COR-L47 (cell line): ENCODE measurements around the gene SYT12.
"Not testable (repeated sequence)": the region's sequence is repeated elsewhere in the genome, so short reads cannot be mapped to it uniquely, and the experiment has no call there.

ENCODE experiments used
- DNase-seq: peaks from one replicate; lab custom pipeline; 2025; lab: John Stamatoyannopoulos, UW

The SYT12 gene

DNA sequence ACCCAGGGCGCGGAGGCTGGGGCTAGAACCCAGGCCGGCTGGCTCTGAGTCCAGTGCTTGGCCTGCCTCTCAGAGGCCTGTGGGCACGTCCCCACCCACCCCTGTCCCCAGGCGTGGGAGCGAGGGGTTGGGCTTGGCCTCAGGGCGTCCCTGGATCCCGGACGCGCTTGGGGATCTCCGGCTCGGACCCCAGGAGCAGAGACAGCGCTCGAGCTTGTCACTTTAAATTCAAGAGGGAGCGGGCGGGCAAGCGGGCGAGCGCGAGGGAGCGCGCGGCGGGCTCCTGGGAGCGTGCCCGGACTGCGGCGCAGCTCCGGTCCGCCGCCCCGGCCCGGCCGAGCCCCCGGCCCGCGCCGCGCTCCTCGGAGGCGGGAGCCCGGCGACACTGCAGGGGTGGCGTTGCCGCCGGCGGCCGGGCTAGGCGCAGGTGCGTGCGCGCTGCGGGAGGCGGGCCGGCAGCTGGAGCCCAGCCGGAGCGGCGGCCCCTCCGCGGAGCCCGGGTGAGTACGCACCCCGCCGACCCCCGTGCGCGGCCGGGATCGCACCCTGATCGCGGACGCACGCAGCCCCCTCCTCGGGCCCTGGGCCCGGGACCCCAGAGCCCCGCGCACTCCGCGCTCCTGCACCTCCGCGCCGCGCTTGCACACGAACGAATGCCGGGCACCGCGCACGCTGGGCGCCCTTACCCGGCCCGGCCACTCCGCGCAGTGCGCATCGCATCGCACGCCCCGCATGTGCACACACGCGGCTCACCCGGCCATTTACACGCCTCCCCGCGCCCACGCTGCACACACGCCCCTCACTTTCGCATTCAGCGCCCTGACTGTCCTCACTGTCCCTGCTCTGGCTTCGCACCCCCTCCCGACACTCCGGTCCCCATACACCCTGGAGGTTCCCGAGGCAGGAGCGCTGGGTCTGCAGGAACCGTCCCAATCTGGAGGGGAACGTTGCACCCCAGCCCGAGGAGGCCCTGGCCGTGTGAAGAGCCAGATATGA, at the start of gene SYT12:
Gene SYT12 (plus strand): TSS at position 174 of the 996 bp plus-strand sequence. CDS start 7,011 bp downstream, outside the sequence.
- DNase-seq = peak; percentile 19

DNA sequence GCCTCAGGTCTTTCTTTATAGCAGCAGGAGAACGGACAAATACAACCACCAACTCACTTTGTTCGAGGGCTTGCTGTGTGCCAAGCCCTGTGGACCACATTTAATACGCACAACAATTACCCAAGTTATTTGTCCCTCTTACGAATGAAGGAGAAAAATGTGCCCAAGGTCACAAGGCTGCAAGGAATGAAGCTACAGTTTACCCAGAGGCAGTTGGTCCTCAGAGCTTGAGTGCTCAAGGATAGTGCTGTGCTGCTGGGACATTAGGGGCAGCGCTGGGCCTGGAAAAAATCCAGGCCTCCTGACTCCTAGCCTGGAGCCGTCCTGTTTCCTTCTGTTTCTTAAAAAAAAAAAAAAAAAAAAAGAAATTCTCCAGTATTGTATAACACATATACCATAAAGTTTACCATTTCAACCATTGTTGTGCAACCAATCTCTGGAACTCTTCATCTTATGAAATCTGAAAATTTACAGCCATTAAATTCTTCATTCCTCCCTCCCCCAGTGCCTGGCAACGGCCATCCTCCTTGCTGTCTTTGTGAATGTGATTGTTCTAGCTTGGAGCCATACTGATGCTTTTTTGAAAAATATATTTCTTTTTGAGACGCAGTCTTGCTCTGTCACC, 48.9 kb upstream of the SYT12 start:
- DNase-seq = no peak

- DNase-seq = no peak
Observed at GRCh38 chr11:66974724-66975404, 48.1 kb upstream of the SYT12 start, which contains the start of gene C11orf86. Gene C11orf86 (plus strand): TSS chr11:66975304. CDS start chr11:66975363, 59 bp downstream.

- no peak for DNase-seq
Observed at GRCh38 chr11:66975405-66976027, 47.4 kb upstream of the SYT12 start.

DNA sequence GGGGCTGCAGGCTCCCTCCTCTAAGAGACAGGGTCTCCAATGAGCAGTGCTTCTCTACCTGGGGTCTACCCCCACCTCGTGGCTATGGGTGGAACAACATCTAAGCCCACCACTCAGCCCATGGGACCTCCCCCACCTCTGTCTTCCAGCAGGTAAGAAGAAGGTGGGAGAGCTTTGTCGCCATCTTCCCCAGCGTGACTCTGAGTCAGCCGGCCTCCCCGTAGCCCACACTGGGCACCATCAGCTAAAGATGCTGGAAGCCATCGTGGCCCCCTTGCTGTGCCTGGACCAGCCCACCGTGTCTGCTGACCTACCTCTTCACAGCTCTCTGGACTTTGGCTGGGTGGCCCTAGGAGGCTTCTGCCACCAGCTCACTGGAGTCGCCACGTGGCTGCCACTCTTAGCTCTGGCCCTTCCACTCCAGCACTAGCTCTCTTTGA, 46.9 kb upstream of the SYT12 start:
- DNase-seq = peak; percentile 13

DNA sequence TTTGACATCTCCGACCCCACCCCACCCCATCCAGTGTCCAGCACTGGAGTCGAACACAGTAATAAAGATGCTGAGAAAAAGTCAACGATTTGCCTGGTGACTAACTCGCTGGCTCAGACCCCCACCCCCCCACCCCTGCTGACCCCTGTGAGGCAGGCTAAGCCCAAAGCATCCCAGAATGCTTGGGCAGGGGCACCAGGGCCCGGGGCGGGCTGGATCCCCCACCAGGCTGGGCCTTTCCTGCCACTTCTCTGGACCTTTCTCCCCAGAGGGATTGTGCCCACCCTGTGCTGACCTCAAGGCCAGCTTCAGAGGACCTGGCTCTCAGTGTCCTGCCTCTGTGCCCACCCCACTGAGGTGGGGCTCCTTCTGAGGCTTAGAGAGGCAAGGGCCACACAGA, 46.0 kb upstream of the SYT12 start:
- no peak for DNase-seq

GRCh38 chr11:66978229-66978628, 44.7 kb upstream of the SYT12 start:
- DNase-seq = no peak

DNA sequence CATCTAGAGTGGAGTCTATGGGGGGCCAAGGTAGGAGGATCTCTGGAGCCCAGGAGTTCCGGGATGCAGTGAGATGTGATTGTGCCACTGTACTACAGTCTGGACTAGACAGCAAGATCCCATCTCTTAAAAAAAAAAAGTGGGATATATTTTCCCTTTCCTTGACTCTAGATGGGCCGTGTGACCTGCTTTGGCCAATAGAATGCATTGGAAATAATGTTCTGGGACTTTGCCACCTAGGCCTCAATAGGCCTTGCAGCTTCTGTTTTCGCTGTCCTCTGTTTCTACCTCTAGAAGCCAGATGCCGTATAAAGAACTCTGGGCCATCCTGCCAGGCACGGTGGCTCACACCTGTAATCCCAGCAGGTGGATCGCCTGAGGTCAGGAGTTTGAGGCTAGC, 44.2 kb upstream of the SYT12 start:
- DNase-seq = no peak

DNA sequence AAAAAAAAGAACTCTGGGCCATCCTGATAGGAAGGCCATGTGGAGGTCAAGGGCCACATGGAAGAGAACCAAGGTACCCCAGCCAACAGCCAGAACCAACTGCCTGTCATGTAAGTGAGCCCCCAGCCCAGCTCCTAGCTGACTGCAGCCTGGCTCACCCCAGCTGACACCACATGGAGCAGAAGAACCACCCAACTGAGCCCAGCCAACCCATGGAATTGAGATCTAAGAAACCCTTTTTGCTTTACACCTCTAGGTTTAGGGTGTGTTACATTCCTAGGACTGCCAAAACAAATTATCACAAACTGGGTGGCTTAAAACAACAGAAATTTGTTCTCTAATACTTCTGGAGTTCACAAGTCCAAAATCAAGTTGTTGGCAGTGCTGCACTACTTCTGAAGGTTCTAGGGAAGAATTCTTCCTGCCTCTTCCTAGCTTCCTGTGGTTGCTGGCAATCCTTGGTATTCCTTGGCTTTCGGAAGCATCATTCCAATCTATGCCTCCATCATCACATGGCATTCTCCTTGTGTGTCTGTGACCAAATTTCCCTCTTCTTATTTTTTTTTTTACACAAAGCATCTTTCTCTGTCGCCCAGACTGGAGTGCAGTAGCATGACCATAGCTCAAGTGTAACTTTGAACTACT, 43.5 kb upstream of the SYT12 start:
- DNase-seq = no peak

- DNase-seq = peak; percentile 93
Observed at GRCh38 chr11:66981976-66982578, 40.9 kb upstream of the SYT12 start.

DNA sequence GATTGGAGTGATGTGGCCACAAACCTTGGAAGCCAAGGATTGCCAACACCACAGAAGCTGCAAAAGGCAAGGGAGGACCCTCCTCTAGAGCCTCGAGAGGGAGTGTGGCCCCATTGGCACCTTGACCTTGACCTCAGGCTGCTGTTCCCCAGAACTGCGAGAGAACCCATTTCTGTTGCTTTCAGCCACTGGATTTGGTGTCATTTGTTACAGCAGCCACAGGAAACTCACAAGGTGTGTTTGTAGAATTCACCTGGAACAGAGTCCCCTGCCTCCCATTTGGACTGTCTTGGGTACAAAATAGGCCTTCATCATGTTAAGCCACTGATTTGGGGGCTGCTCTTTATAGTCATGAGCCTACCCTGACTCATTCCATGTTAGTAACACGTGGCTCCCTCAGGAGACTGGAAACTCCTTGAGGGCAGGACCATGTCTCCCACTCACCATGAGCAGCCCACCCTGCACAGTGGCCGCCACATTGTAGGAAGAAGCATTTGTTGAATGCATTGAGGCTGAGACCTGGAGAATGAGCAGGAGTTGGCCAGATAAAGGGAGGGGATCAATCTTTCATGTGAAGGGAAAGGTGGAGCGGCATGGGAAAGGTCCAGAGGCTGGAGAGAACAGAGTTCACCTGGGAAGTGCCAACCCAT, 39.5 kb upstream of the SYT12 start:
- no peak for DNase-seq

DNA sequence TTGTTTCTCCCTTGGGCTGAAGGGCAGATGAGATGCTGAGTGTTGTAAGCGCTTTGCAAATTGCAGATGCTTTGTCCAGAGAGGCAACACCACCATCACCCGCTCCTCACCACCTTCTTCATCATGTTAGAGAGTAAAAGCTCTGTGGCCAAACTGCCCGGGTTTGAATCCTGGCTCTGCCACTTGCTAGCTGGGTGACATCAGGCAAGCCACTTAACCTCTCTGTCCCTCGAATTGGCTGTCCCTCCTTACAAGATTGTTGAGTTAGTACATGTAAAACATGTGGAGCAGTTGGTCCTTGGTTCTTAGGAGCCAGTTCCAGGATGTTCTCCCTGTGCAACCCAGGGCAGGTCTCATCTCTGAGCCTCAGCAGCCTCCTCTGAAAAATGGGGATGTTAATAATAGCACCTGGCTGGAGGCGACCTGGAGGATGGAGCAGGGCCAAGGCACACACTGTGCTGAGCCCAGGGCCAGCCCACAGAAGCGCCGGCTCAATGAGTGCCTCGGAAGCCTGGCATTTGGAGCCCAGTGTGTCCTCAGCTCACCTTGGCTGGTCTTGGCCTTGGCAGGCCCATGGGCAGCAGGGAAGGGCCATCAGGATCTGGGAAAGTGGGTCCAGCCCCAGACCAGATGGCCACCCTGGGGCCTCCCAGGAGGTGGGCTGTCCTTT, 37.3 kb upstream of the SYT12 start:
- no peak for DNase-seq

DNA sequence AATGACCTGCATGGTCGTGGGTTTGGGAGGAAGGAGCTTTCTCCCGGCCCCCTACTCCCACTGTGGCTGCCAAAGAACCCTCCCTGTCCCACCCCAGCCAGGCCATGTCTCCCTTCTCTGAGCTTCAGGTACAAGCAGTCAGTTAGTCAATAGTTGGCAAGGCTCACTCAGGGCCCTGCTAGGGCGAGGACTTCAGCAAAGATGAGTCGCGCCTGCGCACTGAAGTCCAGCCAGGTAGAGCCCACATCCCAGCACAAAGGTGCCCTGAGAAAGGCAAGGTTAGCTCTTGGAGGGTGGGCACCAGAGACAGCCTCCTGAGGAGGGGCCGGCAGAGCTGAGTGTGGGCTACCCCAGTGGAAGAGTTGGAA, 36.8 kb upstream of the SYT12 start:
- DNase-seq = no peak

DNA sequence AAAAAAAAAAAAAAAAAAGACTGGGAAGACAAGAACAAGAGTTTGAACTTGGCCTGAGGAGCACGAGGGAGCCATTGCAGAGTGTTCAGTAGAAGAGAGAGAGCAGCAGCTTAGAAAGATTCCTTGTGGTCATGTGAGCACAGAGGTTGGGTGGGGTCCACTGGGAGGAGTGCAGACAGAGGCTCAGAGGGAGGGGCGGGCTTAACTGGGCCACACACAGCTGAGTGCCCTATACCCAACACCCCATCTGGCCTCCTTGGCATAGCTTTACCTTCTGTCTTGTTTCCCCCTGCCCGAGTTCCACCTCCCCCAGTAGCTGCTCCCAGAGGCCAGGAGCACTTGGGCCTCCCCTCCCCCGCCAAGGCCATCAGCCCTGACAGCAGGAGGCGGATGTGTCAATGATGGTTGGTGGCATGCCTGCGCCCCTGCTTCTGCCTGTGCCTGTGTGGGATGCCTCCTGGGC, 35.7 kb upstream of the SYT12 start:
- no peak for DNase-seq

DNA sequence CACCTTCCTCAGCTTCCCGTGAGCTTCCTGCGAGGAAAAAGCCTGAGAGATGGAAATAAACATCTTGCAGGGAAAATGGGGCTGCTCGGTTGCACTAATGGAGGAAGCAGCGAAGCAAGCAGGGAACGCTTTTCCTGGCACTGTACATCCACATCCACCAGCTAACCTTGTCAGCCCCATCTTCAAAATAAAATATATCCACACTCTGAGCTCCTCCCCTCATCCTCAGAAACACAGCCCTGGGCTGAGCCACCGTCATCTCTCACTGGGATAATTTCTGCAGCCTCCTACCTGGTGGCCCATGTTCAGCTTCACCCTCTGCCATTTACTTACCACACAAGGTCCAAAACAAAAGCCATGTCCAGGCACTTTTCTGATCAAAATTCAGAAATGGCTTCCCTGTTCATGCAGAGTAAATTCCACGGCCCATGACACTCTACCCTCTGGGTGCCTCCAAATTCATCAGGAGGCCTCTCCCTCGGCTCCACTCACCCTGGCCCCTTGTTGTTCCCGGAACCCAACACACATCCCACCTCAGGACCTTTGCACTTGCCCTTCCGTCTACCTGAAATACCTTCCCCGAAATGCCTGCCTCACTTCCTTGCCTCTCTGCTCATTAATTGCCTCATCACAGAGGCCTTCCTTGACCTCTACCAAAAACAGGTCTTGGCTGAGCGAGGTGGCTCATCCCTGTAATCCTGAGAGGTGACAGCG, 34.9 kb upstream of the SYT12 start:
- no peak for DNase-seq

- DNase-seq = not testable (repeated sequence)
Observed at GRCh38 chr11:66988741-66989140, 34.2 kb upstream of the SYT12 start.

- not testable (repeated sequence) for DNase-seq
Observed at GRCh38 chr11:66989360-66989759, 33.6 kb upstream of the SYT12 start.

GRCh38 chr11:66992041-66992440, 30.9 kb upstream of the SYT12 start:
- DNase-seq = no peak

DNA sequence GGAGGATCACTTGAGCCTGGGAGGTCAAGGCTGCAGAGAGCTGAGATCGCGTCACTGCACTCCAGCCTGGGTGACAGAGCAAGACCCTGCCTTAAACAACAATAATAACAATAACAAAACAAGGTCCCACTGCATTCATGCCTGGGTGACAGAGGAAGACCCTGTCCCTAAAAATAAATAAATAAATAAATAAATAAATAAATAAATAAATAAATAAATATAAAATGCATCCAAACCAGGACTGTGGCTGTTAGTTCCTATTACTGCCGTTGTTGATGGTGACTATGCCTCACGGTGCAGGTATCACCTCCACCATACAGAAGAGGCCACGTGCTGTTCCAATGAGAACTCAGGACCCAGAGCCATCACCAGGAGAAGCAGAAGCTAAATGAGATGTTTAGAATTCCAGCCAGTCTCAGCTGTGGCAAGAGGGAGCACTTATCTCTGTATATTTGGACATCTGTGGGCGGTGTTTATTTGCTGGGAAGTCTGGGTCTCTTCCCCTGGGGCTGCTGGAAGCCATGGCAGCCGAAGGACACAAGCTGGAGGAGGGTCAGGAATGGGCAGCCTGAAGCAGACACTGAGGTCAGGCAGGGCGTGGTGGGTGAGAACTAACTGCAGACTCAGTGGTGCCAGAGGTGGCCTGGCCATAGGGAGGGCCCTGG, 26.2 kb upstream of the SYT12 start:
- no peak for DNase-seq
